ENCODE measurements around the gene ZFP92.

DNA sequence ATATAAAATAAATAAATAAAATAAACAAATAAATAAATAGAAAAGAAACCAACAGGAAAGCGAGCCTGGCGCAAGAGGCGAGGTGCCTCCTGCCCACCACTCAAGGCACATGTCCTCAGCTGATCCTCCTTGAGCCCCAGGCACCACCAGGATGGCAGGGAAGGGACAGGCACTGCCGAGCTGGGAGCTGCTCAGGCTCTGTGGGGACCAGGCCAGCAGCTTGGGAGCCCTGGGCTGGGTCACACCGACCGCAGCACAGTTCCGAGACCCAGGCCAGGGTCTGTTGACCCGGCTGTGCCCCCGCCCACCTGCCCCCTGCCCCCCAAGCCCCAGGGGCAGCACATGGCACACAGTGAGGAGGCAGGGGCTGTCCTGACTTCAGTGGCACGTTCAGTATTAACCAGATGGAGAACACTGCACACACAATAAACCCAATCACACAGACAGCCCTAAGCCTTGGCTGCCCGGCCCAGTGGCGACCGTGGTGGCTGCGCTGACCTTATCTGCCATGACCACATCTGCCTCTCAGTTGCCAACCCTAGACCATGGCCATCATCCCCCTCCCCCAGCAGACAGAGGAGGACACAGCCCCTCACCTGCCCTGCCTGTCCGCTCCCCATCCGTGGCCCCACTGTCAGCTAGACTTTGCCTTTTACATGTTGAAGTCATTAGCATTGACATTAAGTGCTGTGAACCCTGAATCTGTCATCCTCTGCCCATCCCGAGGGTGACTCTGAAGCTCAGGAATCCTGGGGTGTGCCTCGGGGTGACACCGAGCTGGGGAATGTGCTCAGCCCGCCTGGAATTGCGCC, 37.5 kb downstream of the ZFP92 start:
- TF ChIP-seq, protein P1, sequence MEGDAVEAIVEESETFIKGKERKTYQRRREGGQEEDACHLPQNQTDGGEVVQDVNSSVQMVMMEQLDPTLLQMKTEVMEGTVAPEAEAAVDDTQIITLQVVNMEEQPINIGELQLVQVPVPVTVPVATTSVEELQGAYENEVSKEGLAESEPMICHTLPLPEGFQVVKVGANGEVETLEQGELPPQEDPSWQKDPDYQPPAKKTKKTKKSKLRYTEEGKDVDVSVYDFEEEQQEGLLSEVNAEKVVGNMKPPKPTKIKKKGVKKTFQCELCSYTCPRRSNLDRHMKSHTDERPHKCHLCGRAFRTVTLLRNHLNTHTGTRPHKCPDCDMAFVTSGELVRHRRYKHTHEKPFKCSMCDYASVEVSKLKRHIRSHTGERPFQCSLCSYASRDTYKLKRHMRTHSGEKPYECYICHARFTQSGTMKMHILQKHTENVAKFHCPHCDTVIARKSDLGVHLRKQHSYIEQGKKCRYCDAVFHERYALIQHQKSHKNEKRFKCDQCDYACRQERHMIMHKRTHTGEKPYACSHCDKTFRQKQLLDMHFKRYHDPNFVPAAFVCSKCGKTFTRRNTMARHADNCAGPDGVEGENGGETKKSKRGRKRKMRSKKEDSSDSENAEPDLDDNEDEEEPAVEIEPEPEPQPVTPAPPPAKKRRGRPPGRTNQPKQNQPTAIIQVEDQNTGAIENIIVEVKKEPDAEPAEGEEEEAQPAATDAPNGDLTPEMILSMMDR (conservative IDR thresholded peaks at IDR 0.05) = no peak
- no peak for TF ChIP-seq EZH2 (IDR thresholded peaks at IDR 0.05; ENCODE audit: low read depth)
